Activated T-cell treated with anti-CD3 and anti-CD28 coated beads for 4 hours (primary cell): Measurements from ENCODE around the gene SRPX2.
"Not testable (repeated sequence)": the region's sequence is repeated elsewhere in the genome, so short reads cannot be mapped to it uniquely, and the experiment has no call there.

ENCODE experiments used
- DNase-seq: peaks from one replicate; pipeline ENCODE4 v3.0.0-alpha.2; 2020

SRPX2 gene

GRCh38 chrX:100704581-100705203 lies 60.7 kb downstream of the SRPX2 start:
- no peak for DNase-seq

GRCh38 chrX:100710816-100711215 lies 66.8 kb downstream of the SRPX2 start:
- DNase-seq = no peak

GRCh38 chrX:100717363-100717762 lies 73.4 kb downstream of the SRPX2 start:
- no peak for DNase-seq

DNA sequence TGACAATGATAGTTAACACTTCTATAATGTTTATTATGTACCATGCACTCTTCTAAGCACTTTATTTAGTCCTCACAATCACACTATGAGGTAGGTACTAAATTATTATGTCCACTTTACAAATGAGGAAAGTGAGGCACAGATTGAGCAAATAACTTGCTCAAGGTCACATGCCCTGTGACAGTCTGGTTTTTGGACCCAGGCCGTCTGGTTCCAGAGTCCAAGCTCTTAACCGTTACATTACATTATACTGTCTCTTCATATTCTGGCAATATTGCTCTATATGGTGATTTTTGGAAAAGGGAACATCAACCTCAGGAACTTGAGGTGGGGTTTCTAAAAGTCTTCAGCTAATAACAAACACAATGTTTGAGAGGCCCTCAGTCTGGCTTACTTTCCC lies 75.1 kb downstream of the SRPX2 start:
- DNase-seq = no peak

DNA sequence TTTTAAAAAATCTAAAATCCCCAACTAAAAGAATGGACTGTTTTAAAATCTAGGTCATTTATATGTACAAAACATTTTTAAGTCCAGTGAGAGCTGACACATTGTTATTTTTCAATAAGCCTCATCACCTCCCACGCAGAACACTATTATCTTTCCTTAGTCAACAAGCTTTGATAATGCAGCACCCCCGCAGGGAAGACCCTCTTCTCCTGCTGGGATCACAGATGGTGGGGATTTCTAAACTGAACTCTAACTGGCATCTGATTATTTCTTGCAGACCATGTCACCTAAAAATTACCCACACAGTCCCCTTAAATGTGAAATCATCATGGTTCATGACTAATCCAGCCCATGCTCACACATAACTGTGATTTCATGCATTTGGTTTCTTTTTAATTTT lies 76.3 kb downstream of the SRPX2 start:
- DNase-seq = no peak

- no peak for DNase-seq
Measured at GRCh38 chrX:100721328-100721727, 77.3 kb downstream of the SRPX2 start.

DNA sequence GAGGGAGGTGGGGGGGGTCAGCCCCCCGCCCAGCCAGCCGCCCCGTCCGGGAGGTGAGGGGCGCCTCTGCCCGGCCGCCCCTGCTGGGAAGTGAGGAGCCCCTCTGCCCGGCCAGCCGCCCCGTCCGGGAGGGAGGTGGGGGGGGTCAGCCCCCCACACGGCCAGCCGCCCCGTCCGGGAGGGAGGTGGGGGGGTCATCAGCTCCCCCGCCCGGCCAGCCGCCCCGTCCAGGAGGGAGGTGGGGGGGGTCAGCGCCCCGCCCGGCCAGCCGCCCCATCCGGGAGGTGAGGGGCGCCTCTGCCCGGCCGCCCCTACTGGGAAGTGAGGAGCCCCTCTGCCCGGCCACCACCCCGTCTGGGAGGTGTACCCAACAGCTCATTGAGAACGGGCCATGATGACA lies 80.0 kb downstream of the SRPX2 start:
- DNase-seq = not testable (repeated sequence)
